H1 (cell line): ENCODE measurements around the gene SHLD1. TPM values are rescaled to one million over a fixed set of nuclear protein-coding genes. Genes with fewer than 3 reads are reported as not detected.

Experiments used
- CTCF ChIA-PET: fragments of 300-600 bp; sonication (Branson Sonifier 250); formaldehyde crosslinking; loops from one replicate; lab custom pipeline; 2021; ENCODE audit not compliant: partially characterized antibody; lab: Charles Lee
- POLR2A ChIA-PET: fragments of 300-600 bp; sonication (Branson Sonifier 250); formaldehyde crosslinking; loops from one replicate; lab custom pipeline; 2021; ENCODE audit warnings: inconsistent platforms; ENCODE audit not compliant: partially characterized antibody; lab: Charles Lee
- DNase-seq, 2 experiments: peaks; one replicate each; pipeline versions ENCODE4 v3.0.0 to v3.0.0-alpha.2; 2010 to 2022; ENCODE audit warnings: low spot score in 2 of 2, low read depth in 1 of 2, mixed read lengths in 1 of 2
- FAIRE-seq: peaks from 2 replicates; lab custom pipeline; 2011; peaks lifted over from hg19 to GRCh38; lab: Jason Lieb, UNC
- H2AFZ ChIP-seq: 2 replicates; pipeline ENCODE4 v1.8.1; 2012; ENCODE audit warnings: low read length, inconsistent platforms
- H2AK5ac ChIP-seq: 2 replicates; pipeline ENCODE4 v1.6.1; 2013; ENCODE audit warnings: low read depth, low read length
- H2BK120ac ChIP-seq: replicated peaks from 2 replicates; pipeline ENCODE3; 2013; ENCODE audit warnings: low read depth, low read length, inconsistent platforms
- H2BK12ac ChIP-seq: 2 replicates; pipeline ENCODE4 v1.6.1; 2013; ENCODE audit warnings: low read depth, low read length
- H2BK15ac ChIP-seq: 2 replicates; pipeline ENCODE4 v1.6.1; 2013; ENCODE audit warnings: low read length
- H2BK20ac ChIP-seq: 2 replicates; pipeline ENCODE4 v1.6.1; 2013; ENCODE audit warnings: low read length
- H2BK5ac ChIP-seq: 2 replicates; pipeline ENCODE4 v1.6.1; 2013; ENCODE audit warnings: low read depth, low read length
- H3K14ac ChIP-seq: 2 replicates; pipeline ENCODE4 v1.6.1; 2013; ENCODE audit warnings: inconsistent platforms; ENCODE audit not compliant: insufficient read length
- H3K18ac ChIP-seq: 2 replicates; pipeline ENCODE4 v1.6.1; 2013; ENCODE audit warnings: low read length; ENCODE audit errors: extremely low read depth
- H3K23ac ChIP-seq: 2 replicates; pipeline ENCODE4 v1.6.1; 2013; ENCODE audit warnings: inconsistent platforms; ENCODE audit not compliant: insufficient read length
- H3K23me2 ChIP-seq: 2 replicates; pipeline ENCODE4 v1.6.1; 2013; ENCODE audit warnings: low read depth, low read length
- H3K27ac ChIP-seq: 2 replicates; pipeline ENCODE4 v1.6.1; 2011; ENCODE audit warnings: low read depth, low read length, inconsistent platforms
- H3K27me3 ChIP-seq, 4 experiments: replicated peaks in 1 of 4; 1 replicate in 1 of 4; 2 replicates in 3 of 4; pipeline versions ENCODE4 v1.6.1 to v1.8.1; 2011 to 2013; ENCODE audit warnings: low read length in 3 of 4, mild to moderate bottlenecking in 3 of 4, inconsistent platforms in 2 of 4, mixed read lengths in 2 of 4, moderate library complexity in 1 of 4; ENCODE audit not compliant: control insufficient read depth in 3 of 4, insufficient read depth in 3 of 4; ENCODE audit errors: extremely low read depth in 1 of 4
- H3K36me3 ChIP-seq, 4 experiments: 2 replicates each; pipeline versions ENCODE4 v1.6.1 to v1.8.1; 2011 to 2013; ENCODE audit warnings: mild to moderate bottlenecking in 4 of 4, low read length in 3 of 4, moderate library complexity in 2 of 4, control low read depth in 1 of 4, inconsistent platforms in 1 of 4; ENCODE audit not compliant: insufficient read depth in 4 of 4, control insufficient read depth in 2 of 4
- H3K4ac ChIP-seq: replicated peaks from 2 replicates; pipeline ENCODE3; 2013; ENCODE audit warnings: low read length, low read depth, mixed read lengths, inconsistent platforms; ENCODE audit not compliant: insufficient read length
- H3K4me1 ChIP-seq, 4 experiments: replicated peaks in 1 of 4; 1 replicate in 1 of 4; 2 replicates in 3 of 4; pipeline versions ENCODE4 v1.6.1 to v1.8.1; 2011 to 2013; ENCODE audit warnings: low read length in 3 of 4, inconsistent platforms in 2 of 4, mixed read lengths in 1 of 4; ENCODE audit not compliant: insufficient read depth in 4 of 4, control insufficient read depth in 3 of 4
- H3K4me2 ChIP-seq, 2 experiments: 2 replicates each; pipeline versions ENCODE4 v1.6.1 to v1.8.1; 2011 to 2013; ENCODE audit warnings: low read depth in 2 of 2, low read length in 2 of 2, control low read depth in 1 of 2, inconsistent platforms in 1 of 2, mild to moderate bottlenecking in 1 of 2; ENCODE audit not compliant: insufficient read depth in 1 of 2
- H3K4me3 ChIP-seq, 4 experiments: fragments of 200-600, 300-600 bp in 1 of 4; sonication (generic), shearing (Covaris generic), sonication (Bioruptor Twin) in 1 of 4; 2 replicates each; pipeline versions ENCODE4 v1.5.1 to v1.8.1; 2011 to 2016; ENCODE audit warnings: low read length in 4 of 4, low read depth in 3 of 4, control low read depth in 2 of 4, inconsistent platforms in 2 of 4, mild to moderate bottlenecking in 2 of 4, mixed read lengths in 1 of 4, moderate library complexity in 1 of 4; ENCODE audit not compliant: insufficient read depth in 2 of 4; ENCODE audit errors: extremely low read depth in 1 of 4
- H3K56ac ChIP-seq: replicated peaks from 2 replicates; pipeline ENCODE3; 2013; ENCODE audit warnings: low read depth, mild to moderate bottlenecking, mixed read lengths, low read length, inconsistent platforms; ENCODE audit not compliant: insufficient read length
- H3K79me1 ChIP-seq: 2 replicates; pipeline ENCODE4 v1.6.1; 2013; ENCODE audit warnings: low read depth, low read length, control low read depth
- H3K79me2 ChIP-seq, 2 experiments: 2 replicates each; pipeline versions ENCODE4 v1.6.1 to v1.8.1; 2012 to 2013; ENCODE audit warnings: low read length in 2 of 2, mild to moderate bottlenecking in 2 of 2, inconsistent platforms in 1 of 2; ENCODE audit not compliant: insufficient read depth in 2 of 2, control insufficient read depth in 1 of 2
- H3K9ac ChIP-seq, 4 experiments: replicated peaks in 1 of 4; 1 replicate in 1 of 4; 2 replicates in 3 of 4; pipeline versions ENCODE4 v1.6.1 to v1.8.1; 2011 to 2013; ENCODE audit warnings: low read depth in 3 of 4, low read length in 3 of 4, control low read depth in 2 of 4, mild to moderate bottlenecking in 2 of 4, moderate library complexity in 2 of 4, inconsistent platforms in 1 of 4; ENCODE audit errors: extremely low read depth in 1 of 4
- H3K9me3 ChIP-seq, 2 experiments: 2 replicates each; pipeline versions ENCODE4 v1.6.1 to v1.8.1; 2012 to 2013; ENCODE audit warnings: mild to moderate bottlenecking in 2 of 2, moderate library complexity in 2 of 2, control low read depth in 1 of 2, inconsistent platforms in 1 of 2, low read depth in 1 of 2, low read length in 1 of 2, mixed read lengths in 1 of 2; ENCODE audit not compliant: insufficient read depth in 2 of 2
- H4K20me1 ChIP-seq, 2 experiments: replicated peaks in 1 of 2; 2 replicates each; pipeline versions ENCODE3 to v1.8.1; 2011 to 2013; ENCODE audit warnings: inconsistent platforms in 2 of 2, low read length in 2 of 2, mild to moderate bottlenecking in 1 of 2; ENCODE audit not compliant: insufficient read depth in 2 of 2, control insufficient read depth in 1 of 2
- H4K5ac ChIP-seq: 2 replicates; pipeline ENCODE4 v1.6.1; 2013; ENCODE audit warnings: low read length, low read depth, mixed read lengths, inconsistent platforms; ENCODE audit not compliant: insufficient read length
- H4K8ac ChIP-seq: 2 replicates; pipeline ENCODE4 v1.8.0; 2013; ENCODE audit warnings: mild to moderate bottlenecking, moderate library complexity, low read length, inconsistent platforms; ENCODE audit not compliant: insufficient read depth; ENCODE audit errors: extremely low read depth
- H4K91ac ChIP-seq: replicated peaks from 2 replicates; pipeline ENCODE3; 2013; ENCODE audit warnings: low read length, mixed read lengths, inconsistent platforms; ENCODE audit not compliant: insufficient read length
- CTCF ChIP-seq, 3 experiments: IDR thresholded peaks; 1 replicate in 2 of 3; 2 replicates in 1 of 3; pipeline versions ENCODE4 v1.5.1 to v1.6.1; 2011; ENCODE audit warnings: low read length in 3 of 3, mild to moderate bottlenecking in 3 of 3, inconsistent platforms in 2 of 3, low read depth in 1 of 3, moderate library complexity in 1 of 3; ENCODE audit not compliant: insufficient read depth in 1 of 3; ENCODE audit errors: control extremely low read depth in 1 of 3
- E2F6 ChIP-seq: IDR thresholded peaks from 2 replicates; pipeline ENCODE4 v1.6.1; 2012; ENCODE audit warnings: inconsistent platforms
- RAD21 ChIP-seq, 2 experiments: IDR thresholded peaks in 1 of 2; conservative IDR thresholded peaks in 1 of 2; 2 replicates each; pipeline ENCODE4 v1.6.1; 2011; ENCODE audit warnings: low read depth in 2 of 2, low read length in 2 of 2, improper control_type of control experiment in 1 of 2, inconsistent platforms in 1 of 2, mild to moderate bottlenecking in 1 of 2, moderate library complexity in 1 of 2
- RFX5 ChIP-seq: IDR thresholded peaks from 2 replicates; pipeline ENCODE4 v1.6.1; 2011; ENCODE audit warnings: low read depth, low read length, improper control_type of control experiment, borderline replicate concordance
- TEAD4 ChIP-seq: IDR thresholded peaks from 2 replicates; pipeline ENCODE4 v1.6.1; 2012; ENCODE audit warnings: low read depth, low read length, inconsistent platforms, mixed read lengths
- WGBS, 2 experiments: shearing (Covaris generic) in 1 of 2; methylation state at CpG; one replicate each; pipeline versions ENCODE4 v1.1.6 to v1.1.7; 2013 to 2015; ENCODE audit warnings: low lambda C conversion rate in 2 of 2, mixed read lengths in 2 of 2, inconsistent platforms in 1 of 2, low coverage in 1 of 2, missing lambda C conversion rate in 1 of 2; ENCODE audit not compliant: insufficient replicate concordance in 2 of 2, insufficient coverage in 1 of 2, insufficient read length in 1 of 2; ENCODE audit errors: extremely low coverage in 1 of 2, missing lambda C conversion rate in 1 of 2; 5-methylcytosine and 5-hydroxymethylcytosine counted together
- polyA plus RNA-seq, 7 experiments: library from polyadenylated mRNA; depleted of rRNA in 3 of 7; stranded (reverse) in 5 of 7; unstranded in 2 of 7; fragments of >200 nt in 5 of 7; fragments of 200-250 nt in 2 of 7; gene quantifications; 1 replicate in 5 of 7; 2 replicates in 1 of 7; 4 replicates in 1 of 7; pipeline versions ENCODE4 v1.2.1 to v1.2.3, GENCODE V29; 2011 to 2013; ENCODE audit warnings: missing spikeins in 2 of 7, mixed read lengths in 2 of 7
- total RNA-seq: library from RNA; stranded (reverse); fragmentation: NEBNext Ultra II Directional; extraction: Animal tissue kit (Norgen Biotek cat#: 25700); gene quantifications from 2 replicates; pipeline ENCODE4 v1.2.1, GENCODE V29; 2021

SHLD1 gene
- total and polyA plus RNA-seq, 2 of the 8 experiments (the other 6 are each of a cell fraction or from before 2014, with no cell fraction given): 4.2 to 6.5 TPM

GRCh38 chr20:5788385-5788895 is 38.2 kb downstream of the SHLD1 start:
- Histone ChIP-seq H3K9me3 (no peaks in the 10 kb centered on the region), H3K27me3 (no peaks in the 10 kb centered on the region), H3K4ac (no peak overlapping the region), H4K8ac (no peak overlapping the region), H3K56ac (no peak overlapping the region), H3K23ac (no peak overlapping the region), H3K27ac (no peak overlapping the region), H3K79me2 (no peaks in the 10 kb centered on the region), H3K18ac (no peak overlapping the region), H2AK5ac (no peak overlapping the region), H3K23me2 (no peaks in the 10 kb centered on the region), H3K79me1 (no peaks in the 10 kb centered on the region), H3K14ac (no peak overlapping the region), H3K4me3 (no peak overlapping the region), H2BK15ac (no peak overlapping the region), H2BK20ac (no peak overlapping the region), H3K9ac (no peak overlapping the region), H2BK5ac (no peak overlapping the region), H3K4me1 (peaks cover 0 to 4% (median 1%) of the 10 kb centered on the region in 4 experiments; a peak in 2 of 7 replicates), H4K20me1 (no peaks in the 10 kb centered on the region), H3K36me3 (no peaks in the 10 kb centered on the region), H4K5ac (no peak overlapping the region), H2BK12ac (no peak overlapping the region), H3K4me2 (no peak overlapping the region), H2BK120ac (no peak overlapping the region), H4K91ac (no peak overlapping the region), H2AFZ (no peak overlapping the region)
- peak; percentile 33 to 59 for DNase-seq
- TF ChIP-seq CTCF (IDR thresholded peaks at IDR 0.05; ENCODE audit: control extremely low read depth in 1 of 3, insufficient read depth in 1 of 3, low read depth in 1 of 3, low read length in 3 of 3): peak; percentile 48 to 97 (median 82)
- no peak for TF ChIP-seq E2F6
- no peak for TF ChIP-seq TEAD4
- peak; percentile 93 to 95 for TF ChIP-seq RAD21 (IDR thresholded peaks at IDR 0.05 in 1 of 2, conservative IDR thresholded peaks at IDR 0.05 in 1 of 2; ENCODE audit: low read depth in 2 of 2, low read length in 2 of 2)
- no peak for TF ChIP-seq RFX5
- FAIRE-seq: peak; percentile 71
- POLR2A ChIA-PET: no interaction called here
- CTCF ChIA-PET: interaction anchor here (0.6 to 4.5 kb wide), 47 partner anchors 9 to 287 kb away, joined by 3 to 38 read pairs (median 4); no protein-coding TSS in a partner anchor
- 23% methylated on average over 3 of the region's 3 CpGs; no CpG with 5 or more reads in 1 of the 2 experiments for WGBS, 2 experiments
